Stimulated activated CD4-positive, alpha-beta T cell treated with anti-CD3 and anti-CD28 coated beads, Interleukin-12 subunit alpha, Interleukin-12 subunit beta, amount 100 ng/mL, for 4 hours (primary cell): ENCODE results near the gene TMEM94.

Source experiments
- DNase-seq: peaks from one replicate; pipeline ENCODE4 v3.0.0-alpha.2; 2020

Gene TMEM94

GRCh38 chr17:75499313-75500022 lies 43.0 kb downstream of the TMEM94 start:
- no peak for DNase-seq

- DNase-seq = no peak
Measured at GRCh38 chr17:75500419-75501216, 44.2 kb downstream of the TMEM94 start.

- DNase-seq = no peak
Measured at GRCh38 chr17:75501378-75502071, 45.1 kb downstream of the TMEM94 start.

- DNase-seq = no peak
Measured at GRCh38 chr17:75502072-75502720, 45.8 kb downstream of the TMEM94 start.

- no peak for DNase-seq
Measured at GRCh38 chr17:75502721-75503329, 46.4 kb downstream of the TMEM94 start.

- no peak for DNase-seq
Measured at GRCh38 chr17:75503337-75503950, 47.0 kb downstream of the TMEM94 start.

GRCh38 chr17:75503976-75504346 lies 47.5 kb downstream of the TMEM94 start:
- DNase-seq = no peak

GRCh38 chr17:75504347-75505151 lies 48.1 kb downstream of the TMEM94 start:
- DNase-seq = no peak

GRCh38 chr17:75505152-75505409 lies 48.6 kb downstream of the TMEM94 start:
- DNase-seq = no peak

- no peak for DNase-seq
Measured at GRCh38 chr17:75505640-75506039, 49.2 kb downstream of the TMEM94 start.

GRCh38 chr17:75506134-75506533 lies 49.7 kb downstream of the TMEM94 start:
- DNase-seq = no peak

- DNase-seq = no peak
Measured at GRCh38 chr17:75506888-75507287, 50.5 kb downstream of the TMEM94 start.

- DNase-seq = no peak
Measured at GRCh38 chr17:75507733-75508719, 51.6 kb downstream of the TMEM94 start.

- no peak for DNase-seq
Measured at GRCh38 chr17:75508931-75509361, 52.5 kb downstream of the TMEM94 start.

GRCh38 chr17:75509528-75510258 lies 53.3 kb downstream of the TMEM94 start:
- DNase-seq = no peak

GRCh38 chr17:75511270-75511609 lies 54.8 kb downstream of the TMEM94 start:
- no peak for DNase-seq

- no peak for DNase-seq
Measured at GRCh38 chr17:75511610-75512575, 55.5 kb downstream of the TMEM94 start.

GRCh38 chr17:75512926-75513640 lies 56.6 kb downstream of the TMEM94 start:
- DNase-seq = no peak
